GM23338 (cell line): ENCODE data around the gene OR52K1. TPM values are rescaled to one million over a fixed set of nuclear protein-coding genes. Genes with fewer than 3 reads are reported as not detected.

ENCODE experiments used
- ATAC-seq: fragments of 200-7000 bp; cut with Tn5 transposase; 3 replicates; pipeline ENCODE4 v1.9.1; 2020
- DNase-seq: peaks from one replicate; pipeline ENCODE4 v3.0.0-alpha.2; 2015; ENCODE audit warnings: low spot score
- H2AFZ ChIP-seq: fragments of 200-600 bp; sonication (generic); 2 replicates; pipeline ENCODE4 v1.8.0; 2016; ENCODE audit warnings: antibody characterized with exemption, mild to moderate bottlenecking, moderate library complexity
- H3F3A ChIP-seq: fragments of 200-600 bp; sonication (generic); replicated peaks from 2 replicates; pipeline ENCODE4 v1.8.0; 2017; ENCODE audit warnings: antibody characterized with exemption, mixed run types, low read depth
- H3K27ac ChIP-seq: fragments of 200-600 bp; sonication (generic); 2 replicates; pipeline ENCODE4 v1.6.1; 2016; ENCODE audit warnings: low read depth
- H3K27me3 ChIP-seq: fragments of 200-600 bp; sonication (generic); 2 replicates; pipeline ENCODE4 v1.8.0; 2016; ENCODE audit warnings: mild to moderate bottlenecking, mixed run types, moderate library complexity; ENCODE audit not compliant: insufficient read depth
- H3K36me3 ChIP-seq: fragments of 200-600 bp; sonication (generic); 2 replicates; pipeline ENCODE4 v1.8.0; 2016; ENCODE audit warnings: mild to moderate bottlenecking; ENCODE audit not compliant: insufficient read depth
- H3K4me1 ChIP-seq: fragments of 200-600 bp; sonication (generic); 2 replicates; pipeline ENCODE4 v1.8.0; 2016; ENCODE audit warnings: mild to moderate bottlenecking, moderate library complexity; ENCODE audit not compliant: insufficient read depth
- H3K4me2 ChIP-seq: fragments of 200-600 bp; sonication (generic); 2 replicates; pipeline ENCODE4 v1.7.1; 2017; ENCODE audit warnings: mixed run types
- H3K4me3 ChIP-seq: fragments of 200-600 bp; sonication (generic); 2 replicates; pipeline ENCODE4 v1.6.1; 2016; ENCODE audit warnings: mixed run types
- H3K79me2 ChIP-seq: fragments of 200-600 bp; sonication (generic); replicated peaks from 2 replicates; pipeline ENCODE4 v1.8.0; 2017; ENCODE audit warnings: mild to moderate bottlenecking; ENCODE audit not compliant: insufficient read depth
- H3K9me2 ChIP-seq: fragments of 200-600 bp; sonication (generic); 2 replicates; pipeline ENCODE4 v1.8.0; 2017; ENCODE audit not compliant: insufficient read depth
- H4K20me1 ChIP-seq: fragments of 200-600 bp; sonication (generic); replicated peaks from 2 replicates; pipeline ENCODE4 v1.8.0; 2017; ENCODE audit warnings: mild to moderate bottlenecking; ENCODE audit not compliant: insufficient read depth
- H3K27ac Mint-ChIP-seq: 2 replicates; pipeline ENCODE4 v1.8.0; 2020; ENCODE audit warnings: inconsistent platforms, mild to moderate bottlenecking, moderate library complexity, mixed read lengths
- H3K27me3 Mint-ChIP-seq: 3 replicates; pipeline ENCODE4 v1.8.0; 2022; ENCODE audit warnings: low read depth, mild to moderate bottlenecking, moderate library complexity, mixed read lengths, inconsistent platforms; ENCODE audit not compliant: insufficient read depth, poor library complexity
- H3K36me3 Mint-ChIP-seq: 3 replicates; pipeline ENCODE4 v1.8.0; 2021; ENCODE audit warnings: low read depth, mild to moderate bottlenecking, inconsistent platforms, moderate library complexity, mixed read lengths
- H3K4me1 Mint-ChIP-seq: 3 replicates; pipeline ENCODE4 v1.8.0; 2020; ENCODE audit warnings: mild to moderate bottlenecking, inconsistent platforms, mixed read lengths
- H3K4me3 Mint-ChIP-seq: 3 replicates; pipeline ENCODE4 v1.8.0; 2021; ENCODE audit warnings: moderate library complexity, mild to moderate bottlenecking, inconsistent platforms, mixed read lengths
- H3K9me3 Mint-ChIP-seq: 3 replicates; pipeline ENCODE4 v1.8.0; 2020; ENCODE audit warnings: moderate library complexity, mild to moderate bottlenecking, inconsistent platforms, mixed read lengths
- CREB1 ChIP-seq: fragments of 250-450 bp; sonication (Bioruptor Pico); IDR thresholded peaks from 2 replicates; pipeline ENCODE4 v1.5.0; 2020; ENCODE audit warnings: low read depth, mild to moderate bottlenecking, moderate library complexity
- ETS1 ChIP-seq: IDR thresholded peaks from 2 replicates; pipeline ENCODE4 v1.6.1; 2016; ENCODE audit warnings: antibody characterized with exemption
- JUNB ChIP-seq: IDR thresholded peaks from one replicate; pipeline ENCODE4 v1.6.1; 2016; ENCODE audit warnings: antibody characterized with exemption; ENCODE audit not compliant: unreplicated experiment
- NANOG ChIP-seq: IDR thresholded peaks from 2 replicates; pipeline ENCODE4 v1.6.1; 2016; ENCODE audit warnings: antibody characterized with exemption, borderline replicate concordance
- POLR2AphosphoS5 ChIP-seq: IDR thresholded peaks from 2 replicates; pipeline ENCODE4 v1.6.1; 2016; ENCODE audit warnings: antibody characterized with exemption, low read depth
- REST ChIP-seq: IDR thresholded peaks from one replicate; pipeline ENCODE4 v1.6.1; 2018; ENCODE audit warnings: antibody characterized with exemption; ENCODE audit not compliant: unreplicated experiment
- STAT1 ChIP-seq: IDR thresholded peaks from one replicate; pipeline ENCODE4 v1.6.1; 2016; ENCODE audit warnings: antibody characterized with exemption; ENCODE audit not compliant: unreplicated experiment
- ZNF114 ChIP-seq: fragments of 250-450 bp; sonication (Bioruptor Pico); IDR thresholded peaks from 2 replicates; pipeline ENCODE4 v1.5.0; 2020; ENCODE audit warnings: mild to moderate bottlenecking, moderate library complexity
- ZNF331 ChIP-seq: fragments of 250-450 bp; sonication (Bioruptor Pico); IDR thresholded peaks from 2 replicates; pipeline ENCODE4 v1.5.0; 2020; ENCODE audit warnings: low read depth, mild to moderate bottlenecking, moderate library complexity
- ZNF462 ChIP-seq: fragments of 250-450 bp; sonication (Bioruptor Pico); IDR thresholded peaks from 2 replicates; pipeline ENCODE4 v1.5.0; 2020; ENCODE audit warnings: mild to moderate bottlenecking, moderate library complexity
- polyA plus RNA-seq: library from polyadenylated mRNA; unstranded; fragments of >200 nt; fragmentation: Nextera tagmentation; extraction: Ambion mirVana; gene quantifications from 2 replicates; pipeline ENCODE4 v1.2.1, GENCODE V29; 2016
- total RNA-seq: library from RNA; depleted of rRNA; stranded (reverse); fragments of >200 nt; shearing (Covaris generic); gene quantifications from 2 replicates; pipeline ENCODE4 v1.2.3, GENCODE V29; 2014

Gene OR52K1
- total and polyA plus RNA-seq, 2 experiments from 2014 or later: not detected

- Histone ChIP-seq H3K79me2 (no peaks in the 10 kb centered on the region), H3K36me3 (0 out of 2 replicates have a peak, but pooled peaks cover 5% of the 10 kb centered on the region), H3K4me3 (no peak overlapping the region), H4K20me1 (no peaks in the 10 kb centered on the region), H3K27ac (no peak overlapping the region), H3K4me1 (peaks cover 15% of the 10 kb centered on the region), H2AFZ (peak overlapping the region; percentile 90; the same call in 1 of the 2 replicates), H3K27me3 (no peaks in the 10 kb centered on the region), H3K9me2 (peaks cover 24% of the 10 kb centered on the region), H3F3A (no peaks in the 10 kb centered on the region), H3K4me2 (no peak overlapping the region; the same call in 1 of the 2 replicates)
- ATAC-seq (peak; percentile 88), DNase-seq (peak; percentile 32)
- TF ChIP-seq JUNB (no peak), REST (no peak), POLR2AphosphoS5 (no peak), ETS1 (no peak), ZNF462 (CRISPR knock-in tag) (no peak), CREB1 (no peak), ZNF331 (CRISPR knock-in tag) (no peak), STAT1 (no peak), ZNF114 (no peak), NANOG (no peak)
- H3K36me3 Mint-ChIP-seq: peaks cover 17% of the 10 kb centered on the region
- H3K4me3 Mint-ChIP-seq: no peak overlapping the region
- H3K9me3 Mint-ChIP-seq: peaks cover 32% of the 10 kb centered on the region
- peaks cover 14% of the 10 kb centered on the region; the same call in 2 of the 3 replicates for H3K4me1 Mint-ChIP-seq
- H3K27ac Mint-ChIP-seq: no peak overlapping the region
- peaks cover 5% of the 10 kb centered on the region for H3K27me3 Mint-ChIP-seq
Measured at GRCh38 chr11:4466131-4466870, 16.1 kb upstream of the OR52K1 start.
